Bronchial epithelial cell (primary cell): ENCODE measurements around the gene NECTIN2. TPM values are rescaled to one million over a fixed set of nuclear protein-coding genes. Genes with fewer than 3 reads are reported as not detected.
"Not testable (repeated sequence)": the region's sequence is repeated elsewhere in the genome, so short reads cannot be mapped to it uniquely, and the experiment has no call there.

Source experiments
- DNase-seq: peaks from one replicate; pipeline ENCODE4 v3.0.0-alpha.2; 2010; ENCODE audit warnings: low read depth
- FAIRE-seq: peaks from 2 replicates; lab custom pipeline; 2011; peaks lifted over from hg19 to GRCh38; lab: Jason Lieb, UNC
- H3K27me3 ChIP-seq: 2 replicates; pipeline ENCODE4 v1.5.1; 2011; ENCODE audit warnings: low read length; ENCODE audit not compliant: control insufficient read depth, insufficient read depth
- H3K36me3 ChIP-seq: 2 replicates; pipeline ENCODE4 v1.5.1; 2011; ENCODE audit warnings: low read length; ENCODE audit not compliant: control insufficient read depth, insufficient read depth
- H3K4me3 ChIP-seq: 2 replicates; pipeline ENCODE4 v1.5.1; 2011; ENCODE audit warnings: mild to moderate bottlenecking, low read depth, low read length, control low read depth
- CTCF ChIP-seq: IDR thresholded peaks from 2 replicates; pipeline ENCODE4 v1.5.1; 2011; ENCODE audit warnings: mild to moderate bottlenecking, moderate library complexity, low read length, control low read depth, inconsistent platforms; ENCODE audit not compliant: insufficient read depth, severe bottlenecking
- total RNA-seq: library from RNA; depleted of rRNA; stranded (reverse); fragments of >200 nt; gene quantifications from 2 replicates; pipeline ENCODE4 v1.2.1, GENCODE V29; 2014

NECTIN2 gene
- total RNA-seq, 1 donor from 2014 or later, result 30.3 TPM

GRCh38 chr19:44883922-44884321 is 37.8 kb downstream of the NECTIN2 start:
- DNase-seq, result no peak
- Histone ChIP-seq H3K27me3 (no peaks in the 10 kb centered on the region), H3K36me3 (peaks cover 3% of the 10 kb centered on the region), H3K4me3 (no peak overlapping the region)
- FAIRE-seq, result no peak
- no peak for TF ChIP-seq CTCF

- DNase-seq (no peak), FAIRE-seq (no peak)
- Histone ChIP-seq H3K27me3 (no peaks in the 10 kb centered on the region), H3K36me3 (peaks cover 3% of the 10 kb centered on the region), H3K4me3 (no peak overlapping the region)
- no peak for TF ChIP-seq CTCF
Observed at GRCh38 chr19:44884566-44884965, 38.5 kb downstream of the NECTIN2 start.

- Histone ChIP-seq H3K27me3 (no peaks in the 10 kb centered on the region), H3K36me3 (peaks cover 3% of the 10 kb centered on the region), H3K4me3 (no peak overlapping the region)
- DNase-seq (no peak), FAIRE-seq (no peak)
- no peak for TF ChIP-seq CTCF
Observed at GRCh38 chr19:44886141-44886540, 40.0 kb downstream of the NECTIN2 start.

- Histone ChIP-seq H3K4me3 (no peak overlapping the region), H3K36me3 (peaks cover 5% of the 10 kb centered on the region), H3K27me3 (no peaks in the 10 kb centered on the region)
- no peak for TF ChIP-seq CTCF
- DNase-seq (no peak), FAIRE-seq (no peak)
Observed at GRCh38 chr19:44887648-44888047, 41.6 kb downstream of the NECTIN2 start.

GRCh38 chr19:44888335-44888734 is 42.2 kb downstream of the NECTIN2 start:
- peak; percentile 92 for FAIRE-seq
- not testable (repeated sequence) for DNase-seq, H3K4me3 ChIP-seq, H3K27me3 ChIP-seq
- H3K36me3 ChIP-seq, result peaks cover 12% of the 10 kb centered on the region

- H3K4me3 ChIP-seq, result peak overlapping the region; percentile 47
- DNase-seq, result no peak
- no peak for FAIRE-seq
- no peaks in the 10 kb centered on the region for H3K27me3 ChIP-seq
- TF ChIP-seq CTCF, result no peak
- peaks cover 18% of the 10 kb centered on the region for H3K36me3 ChIP-seq
Observed at GRCh38 chr19:44889830-44890365, 43.8 kb downstream of the NECTIN2 start.
